GM23338 (cell line): Measurements from ENCODE around the gene MAD2L1BP.

Experiments used
- CREB1 ChIP-seq: fragments of 250-450 bp; sonication (Bioruptor Pico); IDR thresholded peaks from 2 replicates; pipeline ENCODE4 v1.5.0; 2020; ENCODE audit warnings: low read depth, mild to moderate bottlenecking, moderate library complexity
- EZH2 ChIP-seq: fragments of 200-600 bp; sonication (generic); IDR thresholded peaks from one replicate; pipeline ENCODE4 v1.8.0; 2017; ENCODE audit warnings: antibody characterized with exemption, mild to moderate bottlenecking, low read depth; ENCODE audit not compliant: unreplicated experiment
- EZH2phosphoT487 ChIP-seq: fragments of 200-600 bp; sonication (generic); IDR thresholded peaks from one replicate; pipeline ENCODE4 v1.8.1; 2018; ENCODE audit warnings: antibody characterized with exemption; ENCODE audit not compliant: unreplicated experiment
- JUNB ChIP-seq: IDR thresholded peaks from one replicate; pipeline ENCODE4 v1.6.1; 2016; ENCODE audit warnings: antibody characterized with exemption; ENCODE audit not compliant: unreplicated experiment
- NANOG ChIP-seq: IDR thresholded peaks from 2 replicates; pipeline ENCODE4 v1.6.1; 2016; ENCODE audit warnings: antibody characterized with exemption, borderline replicate concordance
- POLR2AphosphoS5 ChIP-seq: IDR thresholded peaks from 2 replicates; pipeline ENCODE4 v1.6.1; 2016; ENCODE audit warnings: antibody characterized with exemption, low read depth
- STAT1 ChIP-seq: IDR thresholded peaks from one replicate; pipeline ENCODE4 v1.6.1; 2016; ENCODE audit warnings: antibody characterized with exemption; ENCODE audit not compliant: unreplicated experiment
- ZNF114 ChIP-seq: fragments of 250-450 bp; sonication (Bioruptor Pico); IDR thresholded peaks from 2 replicates; pipeline ENCODE4 v1.5.0; 2020; ENCODE audit warnings: mild to moderate bottlenecking, moderate library complexity
- TF ChIP-seq, protein P1 (sequence below), 2 experiments: fragments of 200-600 bp in 1 of 2; sonication (generic) in 1 of 2; conservative IDR thresholded peaks; 2 replicates each; pipeline versions ENCODE4 v1.5.1 to v1.6.1; 2016 to 2017; ENCODE audit warnings: antibody characterized with exemption in 2 of 2, low read depth in 2 of 2, mild to moderate bottlenecking in 2 of 2, moderate library complexity in 1 of 2
- TF ChIP-seq, protein P2 (sequence below): IDR thresholded peaks from one replicate; pipeline ENCODE4 v1.6.1; 2018; ENCODE audit warnings: antibody characterized with exemption; ENCODE audit not compliant: unreplicated experiment
- TF ChIP-seq, protein P3 (sequence below): IDR thresholded peaks from 2 replicates; pipeline ENCODE4 v1.6.1; 2016; ENCODE audit warnings: antibody characterized with exemption
- TF ChIP-seq, protein P4 (sequence below): fragments of 250-450 bp; sonication (Bioruptor Pico); IDR thresholded peaks from 2 replicates; pipeline ENCODE4 v1.5.0; 2020; ENCODE audit warnings: mild to moderate bottlenecking, moderate library complexity

DNA sequence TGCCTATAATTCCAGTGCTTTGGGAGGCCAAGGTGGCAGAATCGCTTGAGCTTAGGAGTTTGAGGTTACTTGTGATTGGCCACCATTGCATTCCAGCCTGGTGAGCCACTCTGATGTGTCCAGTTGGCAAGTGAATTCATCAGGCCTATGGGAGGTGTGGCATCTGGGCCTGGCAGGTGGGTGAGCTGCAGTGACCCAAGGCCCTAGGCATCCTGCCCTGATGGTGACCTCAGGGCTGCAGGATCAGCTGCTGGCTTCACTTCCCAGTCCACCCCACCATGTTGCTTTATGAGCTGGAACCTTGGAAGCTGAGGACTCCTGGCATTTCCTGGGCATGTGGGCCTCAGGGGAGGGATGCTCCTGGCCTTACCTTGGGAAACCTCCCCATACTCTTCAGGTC, 29.7 kb downstream of the MAD2L1BP start:
- TF ChIP-seq, protein P1, sequence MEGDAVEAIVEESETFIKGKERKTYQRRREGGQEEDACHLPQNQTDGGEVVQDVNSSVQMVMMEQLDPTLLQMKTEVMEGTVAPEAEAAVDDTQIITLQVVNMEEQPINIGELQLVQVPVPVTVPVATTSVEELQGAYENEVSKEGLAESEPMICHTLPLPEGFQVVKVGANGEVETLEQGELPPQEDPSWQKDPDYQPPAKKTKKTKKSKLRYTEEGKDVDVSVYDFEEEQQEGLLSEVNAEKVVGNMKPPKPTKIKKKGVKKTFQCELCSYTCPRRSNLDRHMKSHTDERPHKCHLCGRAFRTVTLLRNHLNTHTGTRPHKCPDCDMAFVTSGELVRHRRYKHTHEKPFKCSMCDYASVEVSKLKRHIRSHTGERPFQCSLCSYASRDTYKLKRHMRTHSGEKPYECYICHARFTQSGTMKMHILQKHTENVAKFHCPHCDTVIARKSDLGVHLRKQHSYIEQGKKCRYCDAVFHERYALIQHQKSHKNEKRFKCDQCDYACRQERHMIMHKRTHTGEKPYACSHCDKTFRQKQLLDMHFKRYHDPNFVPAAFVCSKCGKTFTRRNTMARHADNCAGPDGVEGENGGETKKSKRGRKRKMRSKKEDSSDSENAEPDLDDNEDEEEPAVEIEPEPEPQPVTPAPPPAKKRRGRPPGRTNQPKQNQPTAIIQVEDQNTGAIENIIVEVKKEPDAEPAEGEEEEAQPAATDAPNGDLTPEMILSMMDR (conservative IDR thresholded peaks at IDR 0.05; ENCODE audit: low read depth in 2 of 2): no peak
- TF ChIP-seq EZH2 (no peak), POLR2AphosphoS5 (no peak), CREB1 (no peak), NANOG (no peak), EZH2phosphoT487 (no peak), ZNF114 (CRISPR knock-in tag) (no peak), STAT1 (no peak), JUNB (no peak)
- TF ChIP-seq, protein P2, sequence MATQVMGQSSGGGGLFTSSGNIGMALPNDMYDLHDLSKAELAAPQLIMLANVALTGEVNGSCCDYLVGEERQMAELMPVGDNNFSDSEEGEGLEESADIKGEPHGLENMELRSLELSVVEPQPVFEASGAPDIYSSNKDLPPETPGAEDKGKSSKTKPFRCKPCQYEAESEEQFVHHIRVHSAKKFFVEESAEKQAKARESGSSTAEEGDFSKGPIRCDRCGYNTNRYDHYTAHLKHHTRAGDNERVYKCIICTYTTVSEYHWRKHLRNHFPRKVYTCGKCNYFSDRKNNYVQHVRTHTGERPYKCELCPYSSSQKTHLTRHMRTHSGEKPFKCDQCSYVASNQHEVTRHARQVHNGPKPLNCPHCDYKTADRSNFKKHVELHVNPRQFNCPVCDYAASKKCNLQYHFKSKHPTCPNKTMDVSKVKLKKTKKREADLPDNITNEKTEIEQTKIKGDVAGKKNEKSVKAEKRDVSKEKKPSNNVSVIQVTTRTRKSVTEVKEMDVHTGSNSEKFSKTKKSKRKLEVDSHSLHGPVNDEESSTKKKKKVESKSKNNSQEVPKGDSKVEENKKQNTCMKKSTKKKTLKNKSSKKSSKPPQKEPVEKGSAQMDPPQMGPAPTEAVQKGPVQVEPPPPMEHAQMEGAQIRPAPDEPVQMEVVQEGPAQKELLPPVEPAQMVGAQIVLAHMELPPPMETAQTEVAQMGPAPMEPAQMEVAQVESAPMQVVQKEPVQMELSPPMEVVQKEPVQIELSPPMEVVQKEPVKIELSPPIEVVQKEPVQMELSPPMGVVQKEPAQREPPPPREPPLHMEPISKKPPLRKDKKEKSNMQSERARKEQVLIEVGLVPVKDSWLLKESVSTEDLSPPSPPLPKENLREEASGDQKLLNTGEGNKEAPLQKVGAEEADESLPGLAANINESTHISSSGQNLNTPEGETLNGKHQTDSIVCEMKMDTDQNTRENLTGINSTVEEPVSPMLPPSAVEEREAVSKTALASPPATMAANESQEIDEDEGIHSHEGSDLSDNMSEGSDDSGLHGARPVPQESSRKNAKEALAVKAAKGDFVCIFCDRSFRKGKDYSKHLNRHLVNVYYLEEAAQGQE: no peak
- TF ChIP-seq, protein P3, sequence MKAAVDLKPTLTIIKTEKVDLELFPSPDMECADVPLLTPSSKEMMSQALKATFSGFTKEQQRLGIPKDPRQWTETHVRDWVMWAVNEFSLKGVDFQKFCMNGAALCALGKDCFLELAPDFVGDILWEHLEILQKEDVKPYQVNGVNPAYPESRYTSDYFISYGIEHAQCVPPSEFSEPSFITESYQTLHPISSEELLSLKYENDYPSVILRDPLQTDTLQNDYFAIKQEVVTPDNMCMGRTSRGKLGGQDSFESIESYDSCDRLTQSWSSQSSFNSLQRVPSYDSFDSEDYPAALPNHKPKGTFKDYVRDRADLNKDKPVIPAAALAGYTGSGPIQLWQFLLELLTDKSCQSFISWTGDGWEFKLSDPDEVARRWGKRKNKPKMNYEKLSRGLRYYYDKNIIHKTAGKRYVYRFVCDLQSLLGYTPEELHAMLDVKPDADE: no peak
- TF ChIP-seq, protein P4, sequence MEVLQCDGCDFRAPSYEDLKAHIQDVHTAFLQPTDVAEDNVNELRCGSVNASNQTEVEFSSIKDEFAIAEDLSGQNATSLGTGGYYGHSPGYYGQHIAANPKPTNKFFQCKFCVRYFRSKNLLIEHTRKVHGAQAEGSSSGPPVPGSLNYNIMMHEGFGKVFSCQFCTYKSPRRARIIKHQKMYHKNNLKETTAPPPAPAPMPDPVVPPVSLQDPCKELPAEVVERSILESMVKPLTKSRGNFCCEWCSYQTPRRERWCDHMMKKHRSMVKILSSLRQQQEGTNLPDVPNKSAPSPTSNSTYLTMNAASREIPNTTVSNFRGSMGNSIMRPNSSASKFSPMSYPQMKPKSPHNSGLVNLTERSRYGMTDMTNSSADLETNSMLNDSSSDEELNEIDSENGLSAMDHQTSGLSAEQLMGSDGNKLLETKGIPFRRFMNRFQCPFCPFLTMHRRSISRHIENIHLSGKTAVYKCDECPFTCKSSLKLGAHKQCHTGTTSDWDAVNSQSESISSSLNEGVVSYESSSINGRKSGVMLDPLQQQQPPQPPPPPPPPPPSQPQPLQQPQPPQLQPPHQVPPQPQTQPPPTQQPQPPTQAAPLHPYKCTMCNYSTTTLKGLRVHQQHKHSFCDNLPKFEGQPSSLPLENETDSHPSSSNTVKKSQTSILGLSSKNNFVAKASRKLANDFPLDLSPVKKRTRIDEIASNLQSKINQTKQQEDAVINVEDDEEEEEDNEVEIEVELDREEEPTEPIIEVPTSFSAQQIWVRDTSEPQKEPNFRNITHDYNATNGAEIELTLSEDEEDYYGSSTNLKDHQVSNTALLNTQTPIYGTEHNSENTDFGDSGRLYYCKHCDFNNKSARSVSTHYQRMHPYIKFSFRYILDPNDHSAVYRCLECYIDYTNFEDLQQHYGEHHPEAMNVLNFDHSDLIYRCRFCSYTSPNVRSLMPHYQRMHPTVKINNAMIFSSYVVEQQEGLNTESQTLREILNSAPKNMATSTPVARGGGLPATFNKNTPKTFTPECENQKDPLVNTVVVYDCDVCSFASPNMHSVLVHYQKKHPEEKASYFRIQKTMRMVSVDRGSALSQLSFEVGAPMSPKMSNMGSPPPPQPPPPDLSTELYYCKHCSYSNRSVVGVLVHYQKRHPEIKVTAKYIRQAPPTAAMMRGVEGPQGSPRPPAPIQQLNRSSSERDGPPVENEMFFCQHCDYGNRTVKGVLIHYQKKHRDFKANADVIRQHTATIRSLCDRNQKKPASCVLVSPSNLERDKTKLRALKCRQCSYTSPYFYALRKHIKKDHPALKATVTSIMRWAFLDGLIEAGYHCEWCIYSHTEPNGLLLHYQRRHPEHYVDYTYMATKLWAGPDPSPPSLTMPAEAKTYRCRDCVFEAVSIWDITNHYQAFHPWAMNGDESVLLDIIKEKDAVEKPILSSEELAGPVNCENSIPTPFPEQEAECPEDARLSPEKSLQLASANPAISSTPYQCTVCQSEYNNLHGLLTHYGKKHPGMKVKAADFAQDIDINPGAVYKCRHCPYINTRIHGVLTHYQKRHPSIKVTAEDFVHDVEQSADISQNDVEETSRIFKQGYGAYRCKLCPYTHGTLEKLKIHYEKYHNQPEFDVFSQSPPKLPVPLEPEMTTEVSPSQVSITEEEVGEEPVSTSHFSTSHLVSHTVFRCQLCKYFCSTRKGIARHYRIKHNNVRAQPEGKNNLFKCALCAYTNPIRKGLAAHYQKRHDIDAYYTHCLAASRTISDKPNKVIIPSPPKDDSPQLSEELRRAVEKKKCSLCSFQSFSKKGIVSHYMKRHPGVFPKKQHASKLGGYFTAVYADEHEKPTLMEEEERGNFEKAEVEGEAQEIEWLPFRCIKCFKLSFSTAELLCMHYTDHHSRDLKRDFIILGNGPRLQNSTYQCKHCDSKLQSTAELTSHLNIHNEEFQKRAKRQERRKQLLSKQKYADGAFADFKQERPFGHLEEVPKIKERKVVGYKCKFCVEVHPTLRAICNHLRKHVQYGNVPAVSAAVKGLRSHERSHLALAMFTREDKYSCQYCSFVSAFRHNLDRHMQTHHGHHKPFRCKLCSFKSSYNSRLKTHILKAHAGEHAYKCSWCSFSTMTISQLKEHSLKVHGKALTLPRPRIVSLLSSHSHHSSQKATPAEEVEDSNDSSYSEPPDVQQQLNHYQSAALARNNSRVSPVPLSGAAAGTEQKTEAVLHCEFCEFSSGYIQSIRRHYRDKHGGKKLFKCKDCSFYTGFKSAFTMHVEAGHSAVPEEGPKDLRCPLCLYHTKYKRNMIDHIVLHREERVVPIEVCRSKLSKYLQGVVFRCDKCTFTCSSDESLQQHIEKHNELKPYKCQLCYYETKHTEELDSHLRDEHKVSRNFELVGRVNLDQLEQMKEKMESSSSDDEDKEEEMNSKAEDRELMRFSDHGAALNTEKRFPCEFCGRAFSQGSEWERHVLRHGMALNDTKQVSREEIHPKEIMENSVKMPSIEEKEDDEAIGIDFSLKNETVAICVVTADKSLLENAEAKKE (CRISPR knock-in tag): no peak
